ENCODE results near the gene ALK. TPM values are rescaled to one million over a fixed set of nuclear protein-coding genes. Genes with fewer than 3 reads are reported as not detected.

The ALK gene
- total and polyA plus RNA-seq, 2 experiments from 2014 or later = 0.35 TPM; not detected in 1

GRCh38 chr2:29583104-29583503, 338.3 kb downstream of the ALK start (continued):
- TF ChIP-seq ZNF331 (CRISPR knock-in tag; IDR thresholded peaks at IDR 0.05; ENCODE audit: low read depth) = no peak
- TF ChIP-seq POLR2AphosphoS5 (IDR thresholded peaks at IDR 0.05; ENCODE audit: low read depth) = no peak
- TF ChIP-seq, protein P1, sequence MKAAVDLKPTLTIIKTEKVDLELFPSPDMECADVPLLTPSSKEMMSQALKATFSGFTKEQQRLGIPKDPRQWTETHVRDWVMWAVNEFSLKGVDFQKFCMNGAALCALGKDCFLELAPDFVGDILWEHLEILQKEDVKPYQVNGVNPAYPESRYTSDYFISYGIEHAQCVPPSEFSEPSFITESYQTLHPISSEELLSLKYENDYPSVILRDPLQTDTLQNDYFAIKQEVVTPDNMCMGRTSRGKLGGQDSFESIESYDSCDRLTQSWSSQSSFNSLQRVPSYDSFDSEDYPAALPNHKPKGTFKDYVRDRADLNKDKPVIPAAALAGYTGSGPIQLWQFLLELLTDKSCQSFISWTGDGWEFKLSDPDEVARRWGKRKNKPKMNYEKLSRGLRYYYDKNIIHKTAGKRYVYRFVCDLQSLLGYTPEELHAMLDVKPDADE (IDR thresholded peaks at IDR 0.05) = no peak
- no peak for TF ChIP-seq STAT1 (IDR thresholded peaks at IDR 0.05; ENCODE audit: unreplicated experiment)

- no peaks in the 10 kb centered on the region for H3K36me3 Mint-ChIP-seq (ENCODE audit: low read depth)
- ATAC-seq (no peak), DNase-seq (ENCODE audit: low spot score) (no peak)
- peaks cover 16% of the 10 kb centered on the region for H3K4me1 Mint-ChIP-seq
- Histone ChIP-seq H3K36me3 (ENCODE audit: insufficient read depth) (no peaks in the 10 kb centered on the region), H3K27ac (ENCODE audit: low read depth) (no peak overlapping the region), H3K79me2 (replicated peaks; ENCODE audit: insufficient read depth) (no peaks in the 10 kb centered on the region), H3K4me1 (ENCODE audit: insufficient read depth) (peaks cover 5% of the 10 kb centered on the region; the same call in 1 of the 2 replicates), H3K4me3 (no peak overlapping the region), H3K4me2 (no peak overlapping the region), H4K20me1 (replicated peaks; ENCODE audit: insufficient read depth) (no peaks in the 10 kb centered on the region), H2AFZ (no peak overlapping the region), H3K27me3 (ENCODE audit: insufficient read depth) (no peaks in the 10 kb centered on the region), H3F3A (replicated peaks; ENCODE audit: low read depth) (no peaks in the 10 kb centered on the region), H3K9me2 (ENCODE audit: insufficient read depth) (peaks cover 6% of the 10 kb centered on the region; the same call in 1 of the 2 replicates)
- H3K9me3 Mint-ChIP-seq = no peaks in the 10 kb centered on the region
- no peak overlapping the region for H3K4me3 Mint-ChIP-seq
- no peak overlapping the region for H3K27ac Mint-ChIP-seq
- H3K27me3 Mint-ChIP-seq (ENCODE audit: insufficient read depth, low read depth, poor library complexity) = peaks cover 5% of the 10 kb centered on the region
- TF ChIP-seq EZH2 (IDR thresholded peaks at IDR 0.05; ENCODE audit: low read depth, unreplicated experiment) (no peak), POLR2AphosphoS5 (IDR thresholded peaks at IDR 0.05; ENCODE audit: low read depth) (no peak), ZNF462 (CRISPR knock-in tag; IDR thresholded peaks at IDR 0.05) (no peak), ZNF114 (CRISPR knock-in tag; IDR thresholded peaks at IDR 0.05) (no peak), ZNF331 (CRISPR knock-in tag; IDR thresholded peaks at IDR 0.05; ENCODE audit: low read depth) (no peak), REST (IDR thresholded peaks at IDR 0.05; ENCODE audit: unreplicated experiment) (no peak), STAT1 (IDR thresholded peaks at IDR 0.05; ENCODE audit: unreplicated experiment) (no peak), NANOG (IDR thresholded peaks at IDR 0.05; ENCODE audit: borderline replicate concordance) (no peak), CREB1 (CRISPR knock-in tag; IDR thresholded peaks at IDR 0.05; ENCODE audit: low read depth) (no peak)
- TF ChIP-seq, protein P1 (IDR thresholded peaks at IDR 0.05) = no peak
- TF ChIP-seq, protein P2, sequence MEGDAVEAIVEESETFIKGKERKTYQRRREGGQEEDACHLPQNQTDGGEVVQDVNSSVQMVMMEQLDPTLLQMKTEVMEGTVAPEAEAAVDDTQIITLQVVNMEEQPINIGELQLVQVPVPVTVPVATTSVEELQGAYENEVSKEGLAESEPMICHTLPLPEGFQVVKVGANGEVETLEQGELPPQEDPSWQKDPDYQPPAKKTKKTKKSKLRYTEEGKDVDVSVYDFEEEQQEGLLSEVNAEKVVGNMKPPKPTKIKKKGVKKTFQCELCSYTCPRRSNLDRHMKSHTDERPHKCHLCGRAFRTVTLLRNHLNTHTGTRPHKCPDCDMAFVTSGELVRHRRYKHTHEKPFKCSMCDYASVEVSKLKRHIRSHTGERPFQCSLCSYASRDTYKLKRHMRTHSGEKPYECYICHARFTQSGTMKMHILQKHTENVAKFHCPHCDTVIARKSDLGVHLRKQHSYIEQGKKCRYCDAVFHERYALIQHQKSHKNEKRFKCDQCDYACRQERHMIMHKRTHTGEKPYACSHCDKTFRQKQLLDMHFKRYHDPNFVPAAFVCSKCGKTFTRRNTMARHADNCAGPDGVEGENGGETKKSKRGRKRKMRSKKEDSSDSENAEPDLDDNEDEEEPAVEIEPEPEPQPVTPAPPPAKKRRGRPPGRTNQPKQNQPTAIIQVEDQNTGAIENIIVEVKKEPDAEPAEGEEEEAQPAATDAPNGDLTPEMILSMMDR (conservative IDR thresholded peaks at IDR 0.05; ENCODE audit: low read depth in 2 of 2) = no peak
Observed at GRCh38 chr2:29582062-29582461, 339.3 kb downstream of the ALK start.
